EH (cell line): ENCODE data around the gene SSUH2.
A peak's percentile ranks its signal among the peaks of the same experiment; 100 is the strongest.
"Not testable (repeated sequence)": the region's sequence is repeated elsewhere in the genome, so short reads cannot be mapped to it uniquely, and the experiment has no call there.

Experiments used
- DNase-seq: peaks from one replicate; pipeline ENCODE4 v3.0.0-alpha.2; 2015; ENCODE audit warnings: low read depth

SSUH2 gene

GRCh38 chr3:8658306-8659212 lies 14.0 kb upstream of the SSUH2 start:
- DNase-seq = peak; percentile 46

GRCh38 chr3:8657804-8658305 lies 13.3 kb upstream of the SSUH2 start:
- DNase-seq = peak; percentile 36

GRCh38 chr3:8656240-8656639 lies 11.6 kb upstream of the SSUH2 start:
- DNase-seq = no peak

GRCh38 chr3:8655387-8655835 lies 10.8 kb upstream of the SSUH2 start:
- DNase-seq = no peak

GRCh38 chr3:8654572-8655329 lies 10.2 kb upstream of the SSUH2 start:
- not testable (repeated sequence) for DNase-seq

- DNase-seq = peak; percentile 44
These were observed 9.3 kb upstream of the SSUH2 start for GRCh38 chr3:8653800-8654408.

- no peak for DNase-seq
These were observed 7.9 kb upstream of the SSUH2 start for GRCh38 chr3:8652324-8652987.

- no peak for DNase-seq
These were observed 7.1 kb upstream of the SSUH2 start for GRCh38 chr3:8651418-8652323.

- peak; percentile 47 for DNase-seq
These were observed 6.2 kb upstream of the SSUH2 start for GRCh38 chr3:8650583-8651416.

- DNase-seq = no peak
These were observed 5.2 kb upstream of the SSUH2 start for GRCh38 chr3:8649757-8650156.

- DNase-seq = no peak
These were observed 4.5 kb upstream of the SSUH2 start for GRCh38 chr3:8648909-8649741.

- DNase-seq = no peak
These were observed 2.8 kb upstream of the SSUH2 start for GRCh38 chr3:8647137-8647985.

GRCh38 chr3:8646313-8646938 lies 1.8 kb upstream of the SSUH2 start:
- no peak for DNase-seq

GRCh38 chr3:8645712-8646111 lies 1.1 kb upstream of the SSUH2 start:
- no peak for DNase-seq

GRCh38 chr3:8643693-8644365 lies 769 bp downstream of the SSUH2 start:
- no peak for DNase-seq

- no peak for DNase-seq
These were observed 2.6 kb downstream of the SSUH2 start for GRCh38 chr3:8642001-8642400.

- DNase-seq = no peak
These were observed 3.1 kb downstream of the SSUH2 start for GRCh38 chr3:8641472-8641871.
